GM18519 (cell line): ENCODE data around the gene BRDT.
"Not testable (repeated sequence)": the region's sequence is repeated elsewhere in the genome, so short reads cannot be mapped to it uniquely, and the experiment has no call there.

Experiments
- ATAC-seq: cut with Tn5 transposase; IDR thresholded peaks from one replicate; pipeline ENCODE4 v1.9.1; 2021; ENCODE audit warnings: mild to moderate bottlenecking, moderate library complexity; ENCODE audit not compliant: unreplicated experiment, low FRiP score

Gene BRDT

GRCh38 chr1:91980663-91981062 is 31.5 kb downstream of the BRDT start:
- no peak for ATAC-seq

- ATAC-seq = no peak
Observed at GRCh38 chr1:91981996-91982609, 32.9 kb downstream of the BRDT start.

GRCh38 chr1:91993256-91993655 is 44.1 kb downstream of the BRDT start:
- no peak for ATAC-seq

- ATAC-seq = no peak
Observed at GRCh38 chr1:91997607-91998195, 48.5 kb downstream of the BRDT start.

- no peak for ATAC-seq
Observed at GRCh38 chr1:92004129-92004528, 54.9 kb downstream of the BRDT start.

- ATAC-seq = no peak
Observed at GRCh38 chr1:92013923-92014322, 64.7 kb downstream of the BRDT start.

- ATAC-seq = no peak
Observed at GRCh38 chr1:92016720-92017316, 67.6 kb downstream of the BRDT start.

- ATAC-seq = no peak
Observed at GRCh38 chr1:92017656-92018055, 68.5 kb downstream of the BRDT start.

- not testable (repeated sequence) for ATAC-seq
Observed at GRCh38 chr1:92026042-92026441, 76.8 kb downstream of the BRDT start.

GRCh38 chr1:92026806-92027205 is 77.6 kb downstream of the BRDT start:
- no peak for ATAC-seq

- ATAC-seq = no peak
Observed at GRCh38 chr1:92029241-92029922, 80.2 kb downstream of the BRDT start.

GRCh38 chr1:92030656-92031107 is 81.5 kb downstream of the BRDT start:
- ATAC-seq = no peak

- ATAC-seq = no peak
Observed at GRCh38 chr1:92031281-92032110, 82.3 kb downstream of the BRDT start.

- no peak for ATAC-seq
Observed at GRCh38 chr1:92037400-92037799, 88.2 kb downstream of the BRDT start.

GRCh38 chr1:92038695-92039346 is 89.6 kb downstream of the BRDT start:
- ATAC-seq = no peak

- ATAC-seq = no peak
Observed at GRCh38 chr1:92040971-92041370, 91.8 kb downstream of the BRDT start.

GRCh38 chr1:92043621-92044020 is 94.4 kb downstream of the BRDT start:
- ATAC-seq = no peak

GRCh38 chr1:92045766-92046495 is 96.7 kb downstream of the BRDT start:
- ATAC-seq = no peak

- no peak for ATAC-seq
Observed at GRCh38 chr1:92051948-92052347, 102.7 kb downstream of the BRDT start.
